Colonic mucosa (tissue), 4 donors: ENCODE measurements around the gene TMEM138. TPM values are rescaled to one million over a fixed set of nuclear protein-coding genes. Genes with fewer than 3 reads are reported as not detected.
A peak's percentile ranks its signal among the peaks of the same experiment; 100 is the strongest.

Source experiments
- DNase-seq: peaks from one replicate; pipeline ENCODE4 v3.0.0-alpha.2; 2020
- H3K27ac ChIP-seq: fragments of 200-600 bp; one replicate; pipeline ENCODE4 v1.8.0; 2021
- H3K27me3 ChIP-seq: fragments of 200-600 bp; one replicate; pipeline ENCODE4 v1.8.0; 2021
- H3K36me3 ChIP-seq: fragments of 200-600 bp; one replicate; pipeline ENCODE4 v1.8.0; 2021
- H3K4me1 ChIP-seq: fragments of 200-600 bp; one replicate; pipeline ENCODE4 v1.8.0; 2021; ENCODE audit warnings: mild to moderate bottlenecking
- H3K4me3 ChIP-seq: fragments of 200-600 bp; one replicate; pipeline ENCODE4 v1.8.0; 2021
- H3K9ac ChIP-seq, 2 donors: one replicate each; pipeline ENCODE4 v1.7.0; 2013; ENCODE audit warnings: control low read depth in 2 of 2, low read depth in 2 of 2, low read length in 2 of 2
- H3K9me3 ChIP-seq: fragments of 200-600 bp; one replicate; pipeline ENCODE4 v1.8.0; 2021
- intact Hi-C: fragments of 100-400 bp; cut with DNase I; formaldehyde crosslinking; loops from one replicate; pipeline ENCODE4 v1.14.1; 2022
- total RNA-seq, 2 donors: library from RNA; stranded (reverse); fragmentation: NEBNext Ultra II Directional in 1 of 2; extraction: Animal tissue kit (Norgen Biotek cat#: 25700) in 1 of 2; gene quantifications; one replicate each; pipeline ENCODE4 v1.2.1, GENCODE V29; 2021
- TF ChIP-seq, protein P1 (sequence below): fragments of 200-600 bp; IDR thresholded peaks from one replicate; pipeline ENCODE4 v1.8.0; 2022; ENCODE audit warnings: antibody characterized with exemption, mild to moderate bottlenecking
- donor health status: healthy.
- donor health status: DM: no; HTN: no; CAD: no.
- donor health status: DM: no; HTN: no; CAD: no.

The TMEM138 gene
- total RNA-seq, 2 donors from 2014 or later = 27.4 to 37.7 TPM

DNA sequence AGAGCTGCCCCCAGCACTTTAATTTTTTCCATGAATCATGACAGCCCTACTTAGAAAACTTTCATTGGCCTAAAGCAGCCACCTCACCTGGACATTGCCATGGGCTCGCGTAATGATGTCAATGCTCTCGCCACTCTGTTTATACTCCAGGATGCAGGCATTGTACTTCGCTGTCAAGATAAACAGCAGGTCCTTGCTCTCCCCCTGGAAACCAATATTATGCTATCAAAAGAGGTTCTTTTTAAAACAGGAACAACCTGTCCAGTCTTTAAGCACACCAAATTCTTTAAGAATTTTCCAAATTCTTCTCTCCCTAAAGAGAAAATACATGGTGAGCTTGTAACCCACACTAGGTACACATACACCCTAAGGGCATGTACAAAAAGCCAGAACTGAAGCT is 32.3 kb upstream of the TMEM138 start:
- peaks cover 7% of the 10 kb centered on the region for H3K36me3 ChIP-seq
- no peaks in the 10 kb centered on the region for H3K27me3 ChIP-seq
- H3K9ac ChIP-seq = no peak overlapping the region
- TF ChIP-seq, protein P1, sequence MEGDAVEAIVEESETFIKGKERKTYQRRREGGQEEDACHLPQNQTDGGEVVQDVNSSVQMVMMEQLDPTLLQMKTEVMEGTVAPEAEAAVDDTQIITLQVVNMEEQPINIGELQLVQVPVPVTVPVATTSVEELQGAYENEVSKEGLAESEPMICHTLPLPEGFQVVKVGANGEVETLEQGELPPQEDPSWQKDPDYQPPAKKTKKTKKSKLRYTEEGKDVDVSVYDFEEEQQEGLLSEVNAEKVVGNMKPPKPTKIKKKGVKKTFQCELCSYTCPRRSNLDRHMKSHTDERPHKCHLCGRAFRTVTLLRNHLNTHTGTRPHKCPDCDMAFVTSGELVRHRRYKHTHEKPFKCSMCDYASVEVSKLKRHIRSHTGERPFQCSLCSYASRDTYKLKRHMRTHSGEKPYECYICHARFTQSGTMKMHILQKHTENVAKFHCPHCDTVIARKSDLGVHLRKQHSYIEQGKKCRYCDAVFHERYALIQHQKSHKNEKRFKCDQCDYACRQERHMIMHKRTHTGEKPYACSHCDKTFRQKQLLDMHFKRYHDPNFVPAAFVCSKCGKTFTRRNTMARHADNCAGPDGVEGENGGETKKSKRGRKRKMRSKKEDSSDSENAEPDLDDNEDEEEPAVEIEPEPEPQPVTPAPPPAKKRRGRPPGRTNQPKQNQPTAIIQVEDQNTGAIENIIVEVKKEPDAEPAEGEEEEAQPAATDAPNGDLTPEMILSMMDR = no peak
- H3K4me3 ChIP-seq = no peak overlapping the region
- H3K9me3 ChIP-seq = no peaks in the 10 kb centered on the region
- intact Hi-C loops = no loop called here
- H3K4me1 ChIP-seq = peaks cover 7% of the 10 kb centered on the region
- H3K27ac ChIP-seq = no peak overlapping the region
- no peak for DNase-seq

DNA sequence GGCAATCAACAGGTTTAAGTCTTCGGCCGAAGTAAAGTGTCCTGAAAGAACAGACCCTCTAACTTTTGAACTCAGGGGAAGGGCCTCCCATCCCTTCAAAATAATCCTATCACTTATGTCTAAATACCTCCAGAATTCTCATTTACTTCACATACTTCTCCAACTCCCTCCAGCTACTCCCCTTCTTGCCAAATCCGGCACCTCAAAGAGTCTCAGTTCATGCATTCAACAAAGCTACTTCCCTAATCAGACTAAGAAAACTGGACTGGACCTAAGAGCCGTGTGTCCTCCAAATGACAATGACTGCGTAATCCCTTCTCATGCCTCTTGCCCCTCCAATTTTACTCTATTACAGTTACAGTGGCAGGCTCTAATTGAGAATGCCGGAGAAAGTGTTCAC is 30.5 kb upstream of the TMEM138 start:
- peaks cover 7% of the 10 kb centered on the region for H3K4me1 ChIP-seq
- H3K36me3 ChIP-seq = no peaks in the 10 kb centered on the region
- peak overlapping the region in 1 of 2 donors; percentile 96 for H3K9ac ChIP-seq
- no peak overlapping the region for H3K27ac ChIP-seq
- peak overlapping the region; percentile 88 for H3K4me3 ChIP-seq
- intact Hi-C loops = no loop called here
- no peaks in the 10 kb centered on the region for H3K9me3 ChIP-seq
- no peaks in the 10 kb centered on the region for H3K27me3 ChIP-seq
- TF ChIP-seq, protein P1 = no peak
- DNase-seq = no peak

DNA sequence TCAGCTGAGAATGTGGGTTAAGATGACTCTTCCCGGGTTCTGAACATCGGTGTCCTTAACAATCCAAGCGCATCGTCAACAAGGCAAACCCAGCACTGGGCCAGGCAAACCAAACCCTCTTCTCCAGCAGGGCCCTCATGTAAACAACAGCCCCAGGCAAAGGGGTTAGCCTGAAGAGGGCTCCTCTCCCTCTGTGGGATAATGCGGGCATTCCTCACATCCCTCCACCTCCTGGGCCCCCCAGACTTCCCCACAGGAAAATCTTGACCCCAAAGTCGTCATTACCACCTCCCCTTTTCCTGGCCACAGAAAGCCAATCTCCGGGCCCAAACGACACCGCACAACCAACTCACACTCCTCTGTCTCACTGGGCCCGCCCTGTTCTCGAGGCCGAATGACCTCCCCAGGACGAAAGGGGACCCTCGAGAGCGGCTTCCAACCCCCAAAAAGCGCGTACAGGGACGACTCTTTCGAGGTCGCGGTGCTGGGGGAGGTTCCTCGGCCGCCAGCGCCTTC is 29.8 kb upstream of the TMEM138 start:
- H3K4me1 ChIP-seq = peaks cover 7% of the 10 kb centered on the region
- H3K36me3 ChIP-seq = no peaks in the 10 kb centered on the region
- intact Hi-C loops = no loop called here
- TF ChIP-seq, protein P1 = no peak
- no peaks in the 10 kb centered on the region for H3K9me3 ChIP-seq
- H3K9ac ChIP-seq = peak overlapping the region; percentile 94 to 96
- H3K27me3 ChIP-seq = no peaks in the 10 kb centered on the region
- DNase-seq = no peak
- peak overlapping the region; percentile 88 for H3K4me3 ChIP-seq
- peak overlapping the region; percentile 87 for H3K27ac ChIP-seq

DNA sequence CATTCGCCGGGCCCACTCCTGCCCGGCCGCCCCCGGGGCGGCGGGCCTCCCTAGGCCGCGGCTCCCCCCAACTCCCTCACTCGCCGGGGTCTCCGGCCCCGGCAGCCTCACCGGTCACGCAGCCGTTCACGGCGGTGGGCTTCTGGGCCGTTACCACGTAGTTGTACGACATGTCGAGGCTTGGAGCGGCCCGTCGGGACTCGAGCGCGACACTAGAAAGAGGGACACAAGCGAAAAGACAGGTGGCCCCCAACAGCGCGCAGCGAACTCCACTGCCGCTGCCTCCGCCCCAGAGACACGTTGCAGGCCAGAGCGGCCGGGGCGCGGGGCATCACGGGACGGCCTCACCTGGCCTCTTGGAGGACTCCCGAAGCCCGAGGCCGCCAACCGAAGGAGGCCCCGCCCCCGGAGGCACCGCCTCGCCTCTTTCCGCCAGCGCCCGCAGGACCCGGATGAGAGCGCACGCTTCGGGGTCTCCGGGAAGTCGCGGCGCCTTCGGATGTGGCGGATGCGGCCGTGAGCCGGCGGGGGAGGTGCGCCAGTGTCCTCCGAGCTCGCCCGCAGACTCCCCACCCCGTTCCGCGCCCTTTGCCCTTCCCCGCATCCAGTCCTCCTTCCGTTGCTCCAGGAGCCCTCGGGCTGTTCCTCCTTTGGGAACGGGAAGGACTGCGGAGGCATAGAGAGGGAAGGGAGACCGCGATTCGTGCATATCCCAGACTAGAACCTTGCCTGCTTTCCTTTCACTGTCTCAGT is 29.2 kb upstream of the TMEM138 start, which contains the start of the genes DDB1 and TKFC:
Gene DDB1, minus strand, starts transcription at position 309 of the 753 bp plus-strand sequence. Its CDS starts 137 bp downstream, at position 172.
Gene TKFC, plus strand, starts transcription at position 432 of the 753 bp plus-strand sequence. CDS start 1,501 bp downstream, outside the sequence.
- peak within 1 kb of the TSS; percentile 87 for H3K27ac ChIP-seq
- H3K4me3 ChIP-seq = peak within 1 kb of the TSS; percentile 88
- intact Hi-C loops = no loop called here
- DNase-seq = peak; percentile 96
- TF ChIP-seq, protein P1 = no peak
- H3K27me3 ChIP-seq = no peaks in the 10 kb centered on the region
- H3K36me3 ChIP-seq = no peaks in the 10 kb centered on the region
- peak within 1 kb of the TSS; percentile 94 to 96 for H3K9ac ChIP-seq
- peaks cover 7% of the 10 kb centered on the region for H3K4me1 ChIP-seq
- no peaks in the 10 kb centered on the region for H3K9me3 ChIP-seq

DNA sequence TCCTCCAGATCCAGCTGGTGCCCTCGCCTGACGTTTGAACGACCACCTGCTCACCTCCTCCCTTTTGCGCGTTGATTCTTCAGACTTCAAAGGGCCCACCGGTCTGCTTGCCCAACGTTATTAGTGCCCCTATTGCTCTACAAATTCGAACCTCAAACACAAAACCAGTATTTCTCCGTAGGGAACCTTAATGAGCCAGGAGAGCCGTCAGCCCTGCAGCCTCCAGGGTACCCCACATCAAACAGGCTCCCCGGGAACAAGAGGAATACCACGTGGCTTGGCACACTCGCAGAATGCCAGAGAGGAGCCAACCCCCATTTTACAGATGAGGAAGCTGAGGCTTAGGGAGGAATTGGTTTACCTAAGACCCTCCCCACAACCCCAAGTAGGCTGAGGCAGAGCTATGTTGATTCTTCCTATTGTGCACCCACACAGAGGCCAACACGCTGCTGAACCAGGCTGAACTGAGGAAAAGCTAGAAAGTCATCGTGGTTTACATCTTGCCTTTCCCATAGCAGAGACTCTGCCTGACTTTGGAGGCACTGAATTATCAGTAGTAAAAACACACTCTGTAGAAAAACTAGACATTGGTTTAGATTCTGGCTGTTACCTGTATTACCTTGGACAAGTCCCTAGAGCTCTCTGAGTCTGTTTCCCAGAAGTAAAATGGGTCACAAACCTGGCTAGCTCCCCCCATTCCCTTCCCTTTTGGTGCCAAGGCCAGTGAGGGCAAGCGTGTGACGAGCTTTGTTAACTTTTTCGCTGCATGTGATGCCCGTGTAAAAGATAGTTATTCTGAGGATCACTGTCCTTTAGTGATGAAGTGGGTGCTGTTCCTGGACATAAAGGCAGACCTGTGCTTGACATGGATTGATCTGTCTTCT is 28.4 kb upstream of the TMEM138 start:
- Histone ChIP-seq H3K4me3 (peak overlapping the region; percentile 88), H3K9ac (peak overlapping the region; percentile 94 to 96), H3K4me1 (peaks cover 7% of the 10 kb centered on the region), H3K36me3 (no peaks in the 10 kb centered on the region), H3K9me3 (no peaks in the 10 kb centered on the region), H3K27ac (peak overlapping the region; percentile 87), H3K27me3 (no peaks in the 10 kb centered on the region)
- TF ChIP-seq, protein P1 = no peak
- intact Hi-C loops = no loop called here
- DNase-seq = no peak
